Measurements from ENCODE around the gene DLG2.

Gene DLG2

DNA sequence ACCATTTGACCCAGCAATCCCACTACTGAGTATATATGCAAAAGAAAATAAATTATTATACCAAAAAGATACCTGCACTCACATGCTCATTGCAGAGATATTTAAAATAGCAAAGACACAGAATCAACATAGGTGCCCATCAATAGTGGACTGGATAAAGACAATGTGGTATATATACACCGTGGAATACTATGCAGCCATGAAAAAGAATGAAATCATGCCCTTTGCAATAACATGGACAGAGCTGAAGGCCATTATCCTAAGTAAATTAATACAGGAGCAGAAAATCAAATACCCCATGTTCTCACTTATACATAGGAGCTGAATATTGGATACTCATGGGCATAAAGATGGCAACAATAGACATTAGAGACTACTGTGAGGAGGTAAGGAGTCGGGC lies 68.7 kb downstream of the DLG2 start:
- Histone ChIP-seq H3K27me3 (no peaks in the 10 kb centered on the region), H3K4me3 (ENCODE audit: low read depth in 1 of 2, low read length in 1 of 2) (no peak overlapping the region), H3K4me1 (ENCODE audit: control insufficient read depth in 1 of 2, insufficient read depth in 1 of 2, low read depth in 1 of 2, low read length in 1 of 2) (no peaks in the 10 kb centered on the region), H3K36me3 (no peaks in the 10 kb centered on the region), H3K27ac (no peak overlapping the region), H3K9me3 (no peaks in the 10 kb centered on the region)
- TF ChIP-seq, protein P1, sequence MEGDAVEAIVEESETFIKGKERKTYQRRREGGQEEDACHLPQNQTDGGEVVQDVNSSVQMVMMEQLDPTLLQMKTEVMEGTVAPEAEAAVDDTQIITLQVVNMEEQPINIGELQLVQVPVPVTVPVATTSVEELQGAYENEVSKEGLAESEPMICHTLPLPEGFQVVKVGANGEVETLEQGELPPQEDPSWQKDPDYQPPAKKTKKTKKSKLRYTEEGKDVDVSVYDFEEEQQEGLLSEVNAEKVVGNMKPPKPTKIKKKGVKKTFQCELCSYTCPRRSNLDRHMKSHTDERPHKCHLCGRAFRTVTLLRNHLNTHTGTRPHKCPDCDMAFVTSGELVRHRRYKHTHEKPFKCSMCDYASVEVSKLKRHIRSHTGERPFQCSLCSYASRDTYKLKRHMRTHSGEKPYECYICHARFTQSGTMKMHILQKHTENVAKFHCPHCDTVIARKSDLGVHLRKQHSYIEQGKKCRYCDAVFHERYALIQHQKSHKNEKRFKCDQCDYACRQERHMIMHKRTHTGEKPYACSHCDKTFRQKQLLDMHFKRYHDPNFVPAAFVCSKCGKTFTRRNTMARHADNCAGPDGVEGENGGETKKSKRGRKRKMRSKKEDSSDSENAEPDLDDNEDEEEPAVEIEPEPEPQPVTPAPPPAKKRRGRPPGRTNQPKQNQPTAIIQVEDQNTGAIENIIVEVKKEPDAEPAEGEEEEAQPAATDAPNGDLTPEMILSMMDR (IDR thresholded peaks at IDR 0.05): no peak

GRCh38 chr11:85551881-85552280 lies 75.3 kb downstream of the DLG2 start:
- H3K9me3 ChIP-seq: no peaks in the 10 kb centered on the region
- TF ChIP-seq, protein P1 (IDR thresholded peaks at IDR 0.05): no peak
- H3K4me3 ChIP-seq (ENCODE audit: low read depth in 1 of 2, low read length in 1 of 2): no peak overlapping the region
- H3K36me3 ChIP-seq: no peaks in the 10 kb centered on the region
- no peak overlapping the region for H3K27ac ChIP-seq
- no peaks in the 10 kb centered on the region for H3K27me3 ChIP-seq
- no peaks in the 10 kb centered on the region for H3K4me1 ChIP-seq (ENCODE audit: control insufficient read depth in 1 of 2, insufficient read depth in 1 of 2, low read depth in 1 of 2, low read length in 1 of 2)

- no peaks in the 10 kb centered on the region for H3K9me3 ChIP-seq
- H3K4me3 ChIP-seq (ENCODE audit: low read depth in 1 of 2, low read length in 1 of 2): no peak overlapping the region
- no peak overlapping the region for H3K27ac ChIP-seq
- H3K4me1 ChIP-seq (ENCODE audit: control insufficient read depth in 1 of 2, insufficient read depth in 1 of 2, low read depth in 1 of 2, low read length in 1 of 2): no peaks in the 10 kb centered on the region
- no peaks in the 10 kb centered on the region for H3K27me3 ChIP-seq
- TF ChIP-seq, protein P1 (IDR thresholded peaks at IDR 0.05): no peak
- no peaks in the 10 kb centered on the region for H3K36me3 ChIP-seq
Measured at GRCh38 chr11:85541683-85542082, 85.5 kb downstream of the DLG2 start.

- Histone ChIP-seq H3K27me3 (no peaks in the 10 kb centered on the region), H3K36me3 (no peaks in the 10 kb centered on the region), H3K9me3 (no peaks in the 10 kb centered on the region), H3K4me3 (ENCODE audit: low read depth in 1 of 2, low read length in 1 of 2) (no peak overlapping the region), H3K27ac (no peak overlapping the region), H3K4me1 (ENCODE audit: control insufficient read depth in 1 of 2, insufficient read depth in 1 of 2, low read depth in 1 of 2, low read length in 1 of 2) (no peaks in the 10 kb centered on the region)
- TF ChIP-seq, protein P1 (IDR thresholded peaks at IDR 0.05): no peak
Measured at GRCh38 chr11:85540635-85541205, 86.4 kb downstream of the DLG2 start.

GRCh38 chr11:85540181-85540580 lies 87.0 kb downstream of the DLG2 start:
- Histone ChIP-seq H3K9me3 (no peaks in the 10 kb centered on the region), H3K4me1 (ENCODE audit: control insufficient read depth in 1 of 2, insufficient read depth in 1 of 2, low read depth in 1 of 2, low read length in 1 of 2) (no peaks in the 10 kb centered on the region), H3K27ac (no peak overlapping the region), H3K27me3 (no peaks in the 10 kb centered on the region), H3K4me3 (ENCODE audit: low read depth in 1 of 2, low read length in 1 of 2) (no peak overlapping the region), H3K36me3 (no peaks in the 10 kb centered on the region)
- TF ChIP-seq, protein P1 (IDR thresholded peaks at IDR 0.05): no peak

GRCh38 chr11:85539740-85540139 lies 87.4 kb downstream of the DLG2 start:
- Histone ChIP-seq H3K27ac (no peak overlapping the region), H3K27me3 (no peaks in the 10 kb centered on the region)
- TF ChIP-seq, protein P1 (IDR thresholded peaks at IDR 0.05): no peak

More at GRCh38 chr11:85539740-85540139, 87.4 kb downstream of the DLG2 start:
- Histone ChIP-seq H3K4me3 (ENCODE audit: low read depth in 1 of 2, low read length in 1 of 2) (no peak overlapping the region), H3K9me3 (no peaks in the 10 kb centered on the region), H3K4me1 (ENCODE audit: control insufficient read depth in 1 of 2, insufficient read depth in 1 of 2, low read depth in 1 of 2, low read length in 1 of 2) (no peaks in the 10 kb centered on the region), H3K36me3 (no peaks in the 10 kb centered on the region)

Data from neutrophil (primary cell).